HG03103 (cell line): Measurements from ENCODE around the gene COL20A1.

Experiments
- ATAC-seq: cut with Tn5 transposase; IDR thresholded peaks from one replicate; pipeline ENCODE4 v1.9.1; 2021; ENCODE audit warnings: low read depth; ENCODE audit not compliant: unreplicated experiment

The COL20A1 gene

GRCh38 chr20:63276956-63277355 lies 16.0 kb upstream of the COL20A1 start:
- no peak for ATAC-seq

GRCh38 chr20:63277466-63278272 lies 15.3 kb upstream of the COL20A1 start:
- no peak for ATAC-seq

GRCh38 chr20:63278661-63279060 lies 14.3 kb upstream of the COL20A1 start:
- ATAC-seq: no peak

- no peak for ATAC-seq
These were observed 13.1 kb upstream of the COL20A1 start for GRCh38 chr20:63279931-63280330.

- no peak for ATAC-seq
These were observed 12.6 kb upstream of the COL20A1 start for GRCh38 chr20:63280371-63280770.

- no peak for ATAC-seq
These were observed 11.9 kb upstream of the COL20A1 start for GRCh38 chr20:63280929-63281545.

- no peak for ATAC-seq
These were observed 11.0 kb upstream of the COL20A1 start for GRCh38 chr20:63281742-63282665.

GRCh38 chr20:63282946-63283345 lies 10.0 kb upstream of the COL20A1 start:
- no peak for ATAC-seq

GRCh38 chr20:63283397-63284082 lies 9.4 kb upstream of the COL20A1 start:
- no peak for ATAC-seq

- ATAC-seq: no peak
These were observed 8.9 kb upstream of the COL20A1 start for GRCh38 chr20:63284083-63284440.

- ATAC-seq: no peak
These were observed 8.4 kb upstream of the COL20A1 start for GRCh38 chr20:63284544-63284949.

GRCh38 chr20:63284981-63285524 lies 7.9 kb upstream of the COL20A1 start:
- no peak for ATAC-seq

GRCh38 chr20:63285636-63286615 lies 7.1 kb upstream of the COL20A1 start:
- ATAC-seq: no peak

- no peak for ATAC-seq
These were observed 5.9 kb upstream of the COL20A1 start for GRCh38 chr20:63286781-63287696.

- ATAC-seq: no peak
These were observed 5.0 kb upstream of the COL20A1 start for GRCh38 chr20:63287697-63288580.

GRCh38 chr20:63288581-63289251 lies 4.3 kb upstream of the COL20A1 start:
- no peak for ATAC-seq
